GM19328 (cell line): ENCODE measurements around the gene RNU7-1.

Experiments used
- ATAC-seq: cut with Tn5 transposase; IDR thresholded peaks from one replicate; pipeline ENCODE4 v1.9.1; 2021; ENCODE audit warnings: mild to moderate bottlenecking, moderate library complexity; ENCODE audit not compliant: unreplicated experiment

RNU7-1 gene

GRCh38 chr12:6952121-6952862 is 8.7 kb downstream of the RNU7-1 start:
- ATAC-seq: no peak

GRCh38 chr12:6952863-6953441 is 9.3 kb downstream of the RNU7-1 start:
- no peak for ATAC-seq

- peak; percentile 37 for ATAC-seq
These were observed 10.1 kb downstream of the RNU7-1 start for GRCh38 chr12:6953442-6954315.

GRCh38 chr12:6954316-6955107 is 10.9 kb downstream of the RNU7-1 start:
- no peak for ATAC-seq

- ATAC-seq: no peak
These were observed 11.7 kb downstream of the RNU7-1 start for GRCh38 chr12:6955108-6956020.

- ATAC-seq: no peak
These were observed 12.6 kb downstream of the RNU7-1 start for GRCh38 chr12:6956021-6956727.

- ATAC-seq: no peak
These were observed 13.6 kb downstream of the RNU7-1 start for GRCh38 chr12:6957151-6957701.

- ATAC-seq: no peak
These were observed 14.4 kb downstream of the RNU7-1 start for GRCh38 chr12:6957741-6958608.

GRCh38 chr12:6958609-6959057 is 15.0 kb downstream of the RNU7-1 start:
- no peak for ATAC-seq

- ATAC-seq: peak; percentile 43
These were observed 15.6 kb downstream of the RNU7-1 start for GRCh38 chr12:6959058-6959804.

GRCh38 chr12:6959805-6960592 is 16.4 kb downstream of the RNU7-1 start:
- no peak for ATAC-seq

- no peak for ATAC-seq
These were observed 17.1 kb downstream of the RNU7-1 start for GRCh38 chr12:6960593-6961277.

GRCh38 chr12:6961278-6961694 is 17.7 kb downstream of the RNU7-1 start:
- no peak for ATAC-seq

- ATAC-seq: no peak
These were observed 18.2 kb downstream of the RNU7-1 start for GRCh38 chr12:6961695-6962284.

- no peak for ATAC-seq
These were observed 18.8 kb downstream of the RNU7-1 start for GRCh38 chr12:6962285-6963015.
